Measurements from ENCODE around the gene GNG8. TPM values are rescaled to one million over a fixed set of nuclear protein-coding genes. Genes with fewer than 3 reads are reported as not detected.

GNG8 gene
- total RNA-seq, 2 experiments from 2014 or later = not detected

GRCh38 chr19:46654621-46655152 is 18.7 kb upstream of the GNG8 start:
- ChIA-PET CTCF (ENCODE audit: unreplicated experiment) (no interaction called here), POLR2A (no interaction called here)

GRCh38 chr19:46650445-46650844 is 14.4 kb upstream of the GNG8 start:
- POLR2A ChIA-PET = no interaction called here

More at GRCh38 chr19:46654621-46655152, 18.7 kb upstream of the GNG8 start:
- H3K36me3 ChIP-seq (ENCODE audit: insufficient read depth, low read length) = no peaks in the 10 kb centered on the region
- H4K20me1 ChIP-seq (ENCODE audit: insufficient read depth, low read length) = no peaks in the 10 kb centered on the region
- DNase-seq (ENCODE audit: low spot score) = no peak
- no TSS peak for BruUV-seq (replicated peaks)
- no peaks in the 10 kb centered on the region for H3K9me3 ChIP-seq (ENCODE audit: low read length)
- no peaks in the 10 kb centered on the region for H3K79me2 ChIP-seq (ENCODE audit: insufficient read depth, low read depth, low read length)
- no peaks in the 10 kb centered on the region for H3K9me2 ChIP-seq (ENCODE audit: insufficient read depth, low read length)
- peaks cover 8% of the 10 kb centered on the region for H3K4me1 ChIP-seq (ENCODE audit: insufficient read depth, low read length, poor library complexity, severe bottlenecking)
- H3K27ac ChIP-seq (ENCODE audit: low read depth, low read length, poor library complexity, severe bottlenecking) = no peak overlapping the region
- intact Hi-C loops (cut with micrococcal nuclease; ENCODE audit: unreplicated experiment) = no loop called here
- no peak overlapping the region for H3K4me3 ChIP-seq (ENCODE audit: low read depth, low read length, poor library complexity, severe bottlenecking)
- H2AFZ ChIP-seq (ENCODE audit: low read length) = no peak overlapping the region
- H3K4me2 ChIP-seq (ENCODE audit: low read length) = no peak overlapping the region
- TF ChIP-seq CTCF (conservative IDR thresholded peaks at IDR 0.05; ENCODE audit: low read length) = no peak
- no peak for TF ChIP-seq EZH2phosphoT487 (IDR thresholded peaks at IDR 0.05; ENCODE audit: borderline replicate concordance, low read depth, low read length)

More at GRCh38 chr19:46650445-46650844, 14.4 kb upstream of the GNG8 start:
- Histone ChIP-seq H4K20me1 (ENCODE audit: insufficient read depth, low read length) (no peaks in the 10 kb centered on the region), H3K4me3 (ENCODE audit: low read depth, low read length, poor library complexity, severe bottlenecking) (no peak overlapping the region), H3K36me3 (ENCODE audit: insufficient read depth, low read length) (no peaks in the 10 kb centered on the region), H3K9me2 (ENCODE audit: insufficient read depth, low read length) (no peaks in the 10 kb centered on the region), H3K4me1 (ENCODE audit: insufficient read depth, low read length, poor library complexity, severe bottlenecking) (no peaks in the 10 kb centered on the region), H3K4me2 (ENCODE audit: low read length) (no peak overlapping the region), H3K27ac (ENCODE audit: low read depth, low read length, poor library complexity, severe bottlenecking) (no peak overlapping the region), H3K9me3 (ENCODE audit: low read length) (no peaks in the 10 kb centered on the region), H2AFZ (ENCODE audit: low read length) (no peak overlapping the region), H3K79me2 (ENCODE audit: insufficient read depth, low read depth, low read length) (no peaks in the 10 kb centered on the region)
- CTCF ChIA-PET (ENCODE audit: unreplicated experiment) = no interaction called here
- TF ChIP-seq EZH2phosphoT487 (IDR thresholded peaks at IDR 0.05; ENCODE audit: borderline replicate concordance, low read depth, low read length) = no peak
- TF ChIP-seq CTCF (conservative IDR thresholded peaks at IDR 0.05; ENCODE audit: low read length) = no peak
- no TSS peak for BruUV-seq (replicated peaks)
- intact Hi-C loops (cut with micrococcal nuclease; ENCODE audit: unreplicated experiment) = no loop called here
- DNase-seq (ENCODE audit: low spot score) = no peak

Data from OCI-LY7 (cell line).